Spinal cord (tissue), 10 donors: ENCODE data around the gene SV2C. TPM values are rescaled to one million over a fixed set of nuclear protein-coding genes. Genes with fewer than 3 reads are reported as not detected.

Experiments used
- DNase-seq, 6 donors: peaks; one replicate each; pipeline versions ENCODE4 v3.0.0 to v3.0.0-alpha.2; 2013 to 2015; ENCODE audit warnings: low spot score in 6 of 6, low read depth in 4 of 6
- H3K27ac ChIP-seq: one replicate; pipeline ENCODE4 v1.5.1; 2013; ENCODE audit warnings: low read depth, low read length, control low read depth
- H3K27me3 ChIP-seq: one replicate; pipeline ENCODE4 v1.6.1; 2013; ENCODE audit warnings: low read length; ENCODE audit not compliant: control insufficient read depth, insufficient read depth
- H3K36me3 ChIP-seq: one replicate; pipeline ENCODE4 v1.6.1; 2013; ENCODE audit warnings: low read length; ENCODE audit not compliant: control insufficient read depth, insufficient read depth
- H3K4me1 ChIP-seq: one replicate; pipeline ENCODE4 v1.6.1; 2013; ENCODE audit warnings: low read length; ENCODE audit not compliant: control insufficient read depth, insufficient read depth
- H3K4me3 ChIP-seq: one replicate; pipeline ENCODE4 v1.5.1; 2013; ENCODE audit warnings: low read depth, low read length, control low read depth
- H3K9me3 ChIP-seq: one replicate; pipeline ENCODE4 v1.6.1; 2013; ENCODE audit warnings: low read length; ENCODE audit not compliant: control insufficient read depth, insufficient read depth
- WGBS: methylation state at CpG from one replicate; pipeline ENCODE4 v1.1.5; 2013; ENCODE audit warnings: missing lambda C conversion rate; ENCODE audit not compliant: insufficient coverage; 5-methylcytosine and 5-hydroxymethylcytosine counted together
- polyA plus RNA-seq, 2 donors: library from polyadenylated mRNA; unstranded; fragments of 120-200 nt; gene quantifications; one replicate each; pipeline ENCODE4 v1.2.1, GENCODE V29; 2013; ENCODE audit not compliant: insufficient read length in 2 of 2
- total RNA-seq, 2 donors: library from RNA; depleted of rRNA in 1 of 2; stranded (reverse); fragments of 120-200 nt in 1 of 2; fragments of >200 nt in 1 of 2; gene quantifications; one replicate each; pipeline versions ENCODE4 v1.2.3 to v1.2.4, GENCODE V29; 2013 to 2014
- donor health status: healthy.

The SV2C gene
- total and polyA plus RNA-seq, 4 donors: 16.2 to 66.7 (median 40.2) TPM

GRCh38 chr5:76196457-76196856 lies 113.3 kb downstream of the SV2C start:
- Histone ChIP-seq H3K36me3 (no peaks in the 10 kb centered on the region), H3K9me3 (no peaks in the 10 kb centered on the region), H3K4me1 (no peaks in the 10 kb centered on the region), H3K4me3 (no peak overlapping the region), H3K27me3 (no peaks in the 10 kb centered on the region), H3K27ac (no peak overlapping the region)
- 94% methylated on average over 2 of the region's 3 CpGs for whole genome bisulfite sequencing
- DNase-seq: no peak

GRCh38 chr5:76196886-76197489 lies 113.8 kb downstream of the SV2C start:
- no peak for DNase-seq
- no peaks in the 10 kb centered on the region for H3K9me3 ChIP-seq
- 100% methylated on average over 1 of the region's 2 CpGs for WGBS
- no peak overlapping the region for H3K27ac ChIP-seq
- no peaks in the 10 kb centered on the region for H3K27me3 ChIP-seq
- H3K4me3 ChIP-seq: no peak overlapping the region
- no peaks in the 10 kb centered on the region for H3K4me1 ChIP-seq
- no peaks in the 10 kb centered on the region for H3K36me3 ChIP-seq

DNA sequence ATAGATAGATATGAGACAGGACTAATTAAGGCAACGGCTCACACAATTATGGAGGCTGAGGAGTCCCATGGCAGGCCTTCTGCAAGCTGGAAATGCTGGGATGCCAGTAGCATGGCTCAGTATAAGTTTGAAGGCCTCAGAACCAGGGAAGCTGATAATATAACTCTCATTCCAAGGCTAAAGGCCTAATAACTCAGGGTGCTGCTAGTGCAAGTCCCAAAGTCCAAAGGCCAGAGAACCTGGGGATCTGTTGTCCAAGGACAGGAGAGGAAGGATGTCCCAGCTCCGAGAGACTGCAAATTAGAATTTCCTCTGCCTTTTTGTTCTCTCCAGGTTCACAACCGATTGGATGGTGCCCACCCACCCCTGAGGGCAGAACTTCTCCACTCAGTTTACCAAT lies 114.5 kb downstream of the SV2C start:
- 93% methylated on average over 2 of the region's 3 CpGs for WGBS
- Histone ChIP-seq H3K4me3 (no peak overlapping the region), H3K4me1 (no peaks in the 10 kb centered on the region)

GRCh38 chr5:76199336-76200318 lies 116.4 kb downstream of the SV2C start:
- WGBS: 58% methylated on average over 4 of the region's 6 CpGs
- Histone ChIP-seq H3K9me3 (no peaks in the 10 kb centered on the region), H3K27me3 (no peaks in the 10 kb centered on the region), H3K4me3 (no peak overlapping the region), H3K4me1 (no peaks in the 10 kb centered on the region), H3K36me3 (no peaks in the 10 kb centered on the region), H3K27ac (no peak overlapping the region)
- peak in 1 of 6 donors; percentile 14 for DNase-seq

More for the DNA sequence above, 114.5 kb downstream of the SV2C start:
- Histone ChIP-seq H3K27ac (no peak overlapping the region), H3K27me3 (no peaks in the 10 kb centered on the region), H3K36me3 (no peaks in the 10 kb centered on the region), H3K9me3 (no peaks in the 10 kb centered on the region)
- DNase-seq: no peak

DNA sequence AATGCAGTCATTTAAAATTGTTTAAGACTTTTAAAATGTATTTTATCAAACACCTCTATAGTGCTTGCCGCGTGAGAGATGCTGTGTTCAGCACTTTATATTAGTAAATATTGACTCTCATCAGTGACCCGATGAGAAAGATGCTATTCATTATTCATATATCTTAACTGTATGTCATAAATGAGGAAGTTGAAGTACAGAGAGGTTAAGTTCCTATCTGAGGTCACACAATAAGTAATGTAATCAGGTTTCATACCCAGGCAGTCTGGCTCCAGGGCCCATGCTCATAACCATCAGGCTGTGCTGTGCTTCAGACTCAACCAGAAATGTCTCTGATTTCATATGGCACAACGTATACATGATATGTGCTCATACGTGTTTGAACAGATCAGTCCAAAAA lies 119.0 kb downstream of the SV2C start:
- Histone ChIP-seq H3K4me1 (no peaks in the 10 kb centered on the region), H3K27me3 (no peaks in the 10 kb centered on the region), H3K36me3 (no peaks in the 10 kb centered on the region), H3K4me3 (no peak overlapping the region), H3K9me3 (no peaks in the 10 kb centered on the region), H3K27ac (no peak overlapping the region)
- no peak for DNase-seq
- WGBS: 86% methylated on average over 1 of the region's 5 CpGs

DNA sequence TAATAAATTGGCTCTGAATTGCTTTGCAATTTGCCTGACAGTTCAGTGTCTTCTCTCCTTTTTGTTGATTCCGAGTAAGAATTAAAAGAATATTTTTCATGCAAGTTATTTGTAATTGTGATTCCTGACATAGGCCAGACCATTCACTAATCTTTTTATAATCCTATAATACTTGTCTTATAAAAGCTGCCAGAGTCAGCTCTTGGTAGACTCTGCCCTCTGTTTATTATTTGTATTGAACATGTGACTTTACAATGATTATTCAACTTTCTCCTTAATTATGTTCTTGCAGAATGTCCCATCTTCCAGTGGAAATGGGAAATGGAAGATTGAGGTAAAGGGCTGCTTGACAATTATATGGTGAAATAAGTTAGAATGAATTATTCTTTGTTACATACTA lies 121.0 kb downstream of the SV2C start:
- Histone ChIP-seq H3K27me3 (no peaks in the 10 kb centered on the region), H3K9me3 (no peaks in the 10 kb centered on the region), H3K4me1 (no peaks in the 10 kb centered on the region), H3K4me3 (no peak overlapping the region), H3K36me3 (no peaks in the 10 kb centered on the region), H3K27ac (no peak overlapping the region)
- DNase-seq: no peak
- no CpG with 5 or more reads among the region's 1 CpG for WGBS

DNA sequence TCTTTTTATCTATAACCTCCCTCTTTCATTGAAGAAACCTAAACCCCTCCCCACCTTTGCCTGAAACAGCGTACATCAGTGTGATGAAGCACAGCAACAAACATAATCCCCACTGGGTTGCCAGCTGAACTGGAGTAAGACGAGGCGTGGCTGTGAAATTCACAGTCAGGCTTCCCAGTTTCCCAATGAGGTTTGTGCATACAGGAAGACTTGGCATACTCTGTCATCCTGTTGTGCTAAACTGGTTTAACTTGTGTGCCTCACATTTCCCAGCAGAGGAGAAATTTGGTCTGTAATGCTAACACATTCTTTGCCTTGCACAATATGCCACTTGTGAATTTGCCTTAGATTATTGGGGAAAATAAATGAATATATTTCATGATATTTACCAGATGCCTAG lies 121.5 kb downstream of the SV2C start:
- no peaks in the 10 kb centered on the region for H3K36me3 ChIP-seq
- no peak overlapping the region for H3K4me3 ChIP-seq
- WGBS: 30% methylated on average over 3 of the region's 3 CpGs
- peak in 2 of 6 donors; percentile 41 to 67 for DNase-seq
- no peaks in the 10 kb centered on the region for H3K4me1 ChIP-seq
- H3K27me3 ChIP-seq: no peaks in the 10 kb centered on the region
- no peaks in the 10 kb centered on the region for H3K9me3 ChIP-seq
- no peak overlapping the region for H3K27ac ChIP-seq

DNA sequence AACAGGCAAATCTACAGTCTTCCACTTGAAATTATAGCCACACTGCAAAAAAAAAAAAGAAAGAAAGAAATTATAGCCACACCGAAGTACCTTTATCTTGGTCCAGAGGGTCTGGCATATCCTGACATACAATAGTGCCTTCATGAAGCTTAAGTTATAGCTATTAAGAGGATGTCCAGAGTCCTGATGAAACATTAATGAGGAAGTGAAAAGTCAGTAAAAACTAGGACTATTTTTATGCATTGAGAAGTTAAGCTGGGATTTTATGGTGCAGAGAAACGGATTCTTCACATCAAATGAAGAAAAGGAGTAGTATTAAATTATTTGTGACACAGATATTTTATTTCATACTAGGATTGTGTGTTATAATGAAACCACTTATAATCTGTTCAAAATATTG lies 123.9 kb downstream of the SV2C start:
- Histone ChIP-seq H3K4me3 (no peak overlapping the region), H3K27me3 (no peaks in the 10 kb centered on the region), H3K36me3 (no peaks in the 10 kb centered on the region), H3K27ac (no peak overlapping the region), H3K4me1 (no peaks in the 10 kb centered on the region), H3K9me3 (no peaks in the 10 kb centered on the region)
- no CpG with 5 or more reads among the region's 2 CpGs for WGBS
- no peak for DNase-seq

DNA sequence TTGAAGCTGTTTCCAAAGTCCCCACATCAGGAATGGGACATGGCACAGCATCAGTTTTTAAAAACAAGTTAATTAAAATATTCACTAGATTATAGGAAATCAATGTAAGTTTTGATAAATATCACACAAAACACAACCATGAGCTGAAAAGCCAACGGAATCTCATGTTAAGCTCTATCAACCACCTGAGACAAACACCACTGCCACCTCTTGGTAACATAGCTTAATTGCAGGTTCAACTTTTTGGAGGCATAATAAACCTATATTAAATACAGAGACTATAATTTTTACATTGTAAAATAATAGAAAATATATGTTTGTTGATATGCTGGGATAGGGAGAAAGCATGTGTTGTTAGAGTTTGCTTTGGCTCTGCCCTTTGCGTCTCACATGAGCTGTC lies 126.1 kb downstream of the SV2C start:
- no CpG with 5 or more reads among the region's 2 CpGs for WGBS
- H3K9me3 ChIP-seq: no peaks in the 10 kb centered on the region
- H3K27ac ChIP-seq: no peak overlapping the region
- no peaks in the 10 kb centered on the region for H3K27me3 ChIP-seq
- H3K4me3 ChIP-seq: no peak overlapping the region
- no peak for DNase-seq
- H3K36me3 ChIP-seq: no peaks in the 10 kb centered on the region
- no peaks in the 10 kb centered on the region for H3K4me1 ChIP-seq

DNA sequence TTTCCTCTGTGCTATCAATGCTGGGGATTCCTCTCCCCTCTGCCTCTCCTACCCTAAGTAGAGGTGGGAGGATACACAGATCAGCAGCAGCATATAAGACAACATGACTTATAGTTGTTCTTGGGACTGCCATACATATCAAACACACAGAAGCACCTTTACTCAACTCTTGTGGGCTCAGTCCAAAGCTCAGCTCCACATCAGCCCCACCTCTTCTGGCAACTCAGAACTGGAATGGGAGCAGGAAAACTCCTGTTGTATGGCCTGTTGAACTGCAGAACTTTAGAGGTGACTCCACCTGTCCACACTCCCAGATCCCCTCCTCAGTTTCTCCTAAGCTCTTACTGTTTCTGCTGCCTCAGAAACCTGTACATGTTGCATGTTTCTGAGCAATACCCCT lies 127.8 kb downstream of the SV2C start:
- DNase-seq: no peak
- no peaks in the 10 kb centered on the region for H3K4me1 ChIP-seq
- no peaks in the 10 kb centered on the region for H3K36me3 ChIP-seq
- no peaks in the 10 kb centered on the region for H3K27me3 ChIP-seq
- H3K4me3 ChIP-seq: no peak overlapping the region
- H3K9me3 ChIP-seq: no peaks in the 10 kb centered on the region
- no peak overlapping the region for H3K27ac ChIP-seq
